SK-N-MC (cell line): ENCODE data around the gene CHST10.

Experiments used
- EZH2 ChIP-seq: fragments of 200-600 bp; sonication (generic); IDR thresholded peaks from one replicate; pipeline ENCODE4 v1.6.1; 2017; ENCODE audit warnings: antibody characterized with exemption
- FOXP2 ChIP-seq: optimal IDR thresholded peaks from 2 replicates; pipeline ENCODE3; 2011; ENCODE audit warnings: mild to moderate bottlenecking, moderate library complexity; ENCODE audit not compliant: insufficient read depth; ENCODE audit errors: extremely low read length, control extremely low read depth
- POLR2AphosphoS5 ChIP-seq: IDR thresholded peaks from 2 replicates; pipeline ENCODE4 v1.6.1; 2012; ENCODE audit warnings: mild to moderate bottlenecking, low read depth, low read length, borderline replicate concordance

GRCh38 chr2:100412881-100413321 lies 4.6 kb downstream of the CHST10 start:
- TF ChIP-seq FOXP2 (no peak), POLR2AphosphoS5 (no peak), EZH2 (no peak)
